Measurements from ENCODE around the gene SRPRB.

SRPRB gene

DNA sequence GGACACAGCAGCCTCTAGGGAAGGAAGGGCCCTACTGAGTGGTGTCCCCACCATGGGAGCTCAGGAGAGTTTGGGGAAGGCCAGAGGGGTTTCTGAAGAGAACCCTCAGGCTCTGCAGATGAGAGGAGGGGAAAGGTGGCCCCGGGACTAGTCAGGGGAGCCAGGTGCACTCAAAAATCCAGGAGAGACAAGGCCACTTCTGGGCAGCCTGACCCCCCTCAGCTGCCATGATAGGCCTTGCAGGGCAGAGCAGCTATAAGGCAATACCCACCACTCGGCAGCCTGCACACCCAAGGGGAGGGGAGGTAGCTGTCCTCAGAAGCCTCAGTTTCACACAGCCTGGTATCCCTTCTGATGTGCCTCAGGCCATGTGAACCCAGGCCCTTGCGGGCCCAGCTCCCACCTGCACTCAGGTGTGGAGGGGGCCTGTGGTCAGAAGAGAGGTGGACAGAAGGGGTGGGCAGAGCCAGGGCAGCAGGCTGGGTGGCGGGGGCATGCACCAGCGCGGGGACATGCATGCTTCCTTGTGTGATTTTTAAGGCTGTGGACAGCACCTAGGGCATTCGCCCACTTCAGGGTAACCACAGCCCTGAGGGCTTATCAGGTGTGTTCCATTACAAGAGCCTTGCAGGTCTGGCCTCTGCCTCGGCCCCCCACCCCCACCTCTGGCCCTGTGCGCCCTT lies 34.6 kb downstream of the SRPRB start:
- DNase-seq (ENCODE audit: low read depth in 1 of 2, low spot score in 1 of 2) = no peak

DNA sequence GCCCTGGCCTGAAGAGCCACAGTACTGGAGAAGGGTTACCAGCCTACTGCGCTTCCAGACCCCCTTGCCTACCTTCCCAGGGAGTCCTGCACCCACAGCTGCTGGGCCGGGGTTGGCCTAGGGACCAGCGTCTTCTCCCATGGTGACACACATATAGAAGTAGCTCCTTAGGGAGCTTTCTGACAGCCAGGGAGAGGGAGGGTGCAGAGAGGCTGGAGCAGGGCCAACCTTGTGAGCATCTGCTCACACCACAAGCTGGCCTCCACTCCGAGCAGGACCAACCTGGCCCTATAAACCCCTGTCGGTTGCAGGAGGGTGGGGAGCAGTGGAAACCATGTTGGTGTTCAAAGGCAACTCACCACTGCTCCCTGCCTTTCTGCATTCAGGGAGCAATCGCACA lies 35.2 kb downstream of the SRPRB start:
- no peak for DNase-seq (ENCODE audit: low read depth in 1 of 2, low spot score in 1 of 2)

DNA sequence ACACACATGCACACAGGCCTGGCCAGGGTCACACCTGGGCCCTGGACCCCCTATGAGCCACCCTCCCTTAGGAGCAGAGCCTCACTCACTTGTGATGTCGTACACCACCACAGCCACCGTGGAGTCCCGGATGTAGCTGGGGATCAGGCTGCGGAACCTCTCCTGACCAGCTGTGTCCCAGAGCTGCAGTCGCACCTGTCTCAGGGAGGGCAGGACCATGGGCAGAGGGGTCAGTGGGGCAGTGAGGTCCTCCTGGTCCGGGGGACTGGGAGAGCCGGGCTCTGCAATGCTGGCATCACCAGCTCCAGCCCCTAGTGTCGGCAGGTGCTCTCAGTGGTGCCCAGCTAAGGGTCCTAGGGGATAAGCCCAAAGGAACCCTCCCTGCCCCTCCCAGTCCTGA lies 35.6 kb downstream of the SRPRB start:
- DNase-seq (ENCODE audit: low read depth in 1 of 2, low spot score in 1 of 2) = no peak

DNA sequence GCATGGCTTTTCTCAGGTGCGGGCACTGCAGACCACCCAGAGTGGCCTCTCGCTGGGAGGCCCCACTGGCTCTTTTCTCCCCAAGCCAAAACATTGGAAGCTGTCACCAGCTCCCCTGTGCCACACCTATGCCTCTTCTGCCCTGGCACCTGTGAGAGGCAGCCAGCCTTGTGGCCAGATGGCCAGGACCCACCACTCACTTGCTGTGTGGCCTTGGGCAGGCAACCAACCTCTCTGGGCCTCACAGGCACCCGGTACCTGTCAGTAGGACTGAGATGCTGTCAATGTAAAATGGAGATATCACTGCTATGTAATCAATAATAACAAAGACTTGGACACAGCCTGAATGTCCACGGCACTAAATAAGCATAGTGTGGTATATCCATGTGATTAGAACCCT lies 36.5 kb downstream of the SRPRB start:
- DNase-seq (ENCODE audit: low read depth in 1 of 2, low spot score in 1 of 2) = no peak

DNA sequence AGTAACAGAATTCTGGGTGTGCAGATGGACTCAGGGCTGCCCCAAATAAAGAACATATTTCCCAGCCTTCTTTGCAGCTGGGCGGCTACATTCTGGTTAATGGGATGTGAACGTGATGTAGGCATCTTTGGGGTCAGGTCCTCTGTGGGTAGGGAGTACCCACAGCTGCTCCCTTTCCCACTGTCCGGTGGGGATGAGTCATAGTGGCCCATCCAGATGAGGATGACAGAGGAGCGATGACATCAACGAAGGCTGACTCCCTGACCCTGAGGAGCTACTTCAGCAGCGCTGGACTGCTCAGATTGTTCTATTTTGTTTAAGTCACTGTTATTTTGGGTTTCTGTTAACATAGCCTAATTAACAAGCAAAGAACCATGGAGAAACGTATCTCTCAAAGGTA lies 38.0 kb downstream of the SRPRB start:
- no peak for DNase-seq (ENCODE audit: low read depth in 1 of 2, low spot score in 1 of 2)

DNA sequence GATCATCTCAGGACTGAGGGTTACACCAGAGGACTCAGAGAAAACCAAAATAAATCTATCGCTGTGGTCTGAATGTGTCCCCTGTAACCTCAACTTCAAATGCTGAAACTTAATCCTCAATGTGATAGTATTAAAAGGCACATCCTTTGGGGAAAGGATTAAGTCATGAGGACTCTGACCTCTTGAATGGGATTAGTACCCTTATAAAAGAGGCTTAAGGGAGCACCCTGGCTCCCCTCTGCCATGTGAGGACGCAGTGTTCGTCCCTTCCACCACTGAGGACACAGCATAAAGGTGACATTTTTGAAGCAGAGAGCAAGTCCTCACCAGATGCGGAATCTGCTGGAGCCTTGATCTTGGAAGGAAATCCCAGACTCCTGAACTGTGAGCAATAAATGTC lies 39.5 kb downstream of the SRPRB start:
- DNase-seq (ENCODE audit: low read depth in 1 of 2, low spot score in 1 of 2) = no peak

DNA sequence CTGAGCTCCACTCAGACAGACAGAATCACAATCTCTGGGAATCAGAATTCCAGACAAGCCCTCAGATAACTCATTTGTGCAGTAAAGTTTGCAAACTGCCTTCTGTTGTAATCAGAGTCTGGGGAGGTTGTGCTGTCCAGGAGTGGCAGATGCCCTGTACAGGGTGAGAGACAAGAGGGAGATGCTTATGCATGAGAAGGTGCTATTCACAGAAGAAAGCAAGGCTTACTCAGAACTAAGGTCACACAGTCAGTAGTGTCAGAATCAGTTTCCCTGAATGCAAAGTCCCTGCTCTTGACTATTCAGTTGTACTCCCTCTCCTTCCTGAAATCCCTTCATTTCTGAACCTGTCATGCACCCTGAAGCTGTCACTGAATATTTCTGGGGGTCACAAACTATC lies 43.7 kb downstream of the SRPRB start:
- DNase-seq (ENCODE audit: low read depth in 1 of 2, low spot score in 1 of 2) = no peak

DNA sequence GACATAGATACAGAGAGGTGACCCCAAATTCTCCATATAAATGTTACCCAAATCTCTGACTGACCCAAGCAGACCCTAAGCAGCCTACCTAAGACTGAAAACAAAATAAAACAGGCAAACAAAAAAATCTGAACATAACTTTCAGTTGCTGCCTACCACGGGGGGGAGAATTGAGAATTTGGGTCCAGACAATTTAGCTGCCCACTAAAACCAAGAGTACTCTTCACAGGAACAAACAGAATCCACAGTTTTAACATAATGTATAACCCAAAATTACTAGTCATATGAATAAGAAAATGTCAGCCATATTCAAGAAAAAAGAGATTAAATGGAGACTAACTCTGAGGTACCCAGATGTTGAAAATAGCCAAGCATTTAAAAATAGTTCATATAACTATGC lies 44.4 kb downstream of the SRPRB start:
- no peak for DNase-seq (ENCODE audit: low read depth in 1 of 2, low spot score in 1 of 2)

DNA sequence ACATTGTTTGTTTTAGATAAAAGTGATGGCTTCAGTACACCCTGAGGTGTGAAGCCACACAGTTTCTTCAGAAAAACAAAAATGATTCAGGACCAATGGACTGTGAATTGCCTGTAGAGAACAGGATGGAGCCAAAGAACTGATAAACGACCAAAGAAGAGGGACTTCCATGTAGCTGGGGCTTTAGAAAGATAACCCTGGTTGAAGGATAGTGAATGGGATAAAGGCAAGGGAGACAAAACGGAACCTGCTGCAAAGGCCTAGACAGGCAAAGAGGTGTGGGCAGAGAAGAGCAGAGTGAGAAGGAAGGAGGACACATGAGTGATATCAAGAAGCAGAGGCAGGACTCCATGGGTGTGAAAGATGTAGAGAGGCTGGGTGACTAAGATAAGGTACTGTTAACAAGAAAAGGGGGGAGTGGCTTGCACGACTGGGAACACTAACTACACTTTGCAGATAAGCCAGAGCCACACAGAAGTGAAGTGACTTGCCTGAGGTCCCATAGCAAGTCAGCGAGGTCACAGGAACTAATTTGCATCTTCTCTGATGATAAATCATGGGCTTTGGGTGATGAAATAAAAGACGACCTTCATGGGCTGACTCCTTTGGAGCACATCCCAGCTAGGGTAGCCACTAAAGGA lies 45.8 kb downstream of the SRPRB start:
- no peak for DNase-seq (ENCODE audit: low read depth in 1 of 2, low spot score in 1 of 2)

DNA sequence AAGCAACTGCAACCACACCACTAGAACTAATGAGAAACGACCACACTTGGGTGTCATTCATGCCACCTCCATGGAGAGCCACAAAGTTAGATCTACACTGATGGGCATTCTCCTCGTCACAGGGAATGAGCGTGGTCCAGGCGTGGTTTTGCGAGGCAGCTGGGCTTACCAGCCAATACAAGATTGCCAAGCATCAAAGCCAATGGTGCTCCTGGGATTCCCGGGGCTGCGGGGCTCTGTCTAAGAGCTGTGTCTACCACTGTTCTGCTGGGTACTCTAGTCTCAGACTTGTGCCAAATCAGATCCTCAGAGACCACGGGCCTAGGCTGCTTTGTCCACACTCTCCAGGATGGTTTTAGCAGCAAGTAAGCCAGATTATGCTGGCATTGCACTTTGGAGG lies 46.3 kb downstream of the SRPRB start:
- DNase-seq (ENCODE audit: low read depth in 1 of 2, low spot score in 1 of 2) = no peak

DNA sequence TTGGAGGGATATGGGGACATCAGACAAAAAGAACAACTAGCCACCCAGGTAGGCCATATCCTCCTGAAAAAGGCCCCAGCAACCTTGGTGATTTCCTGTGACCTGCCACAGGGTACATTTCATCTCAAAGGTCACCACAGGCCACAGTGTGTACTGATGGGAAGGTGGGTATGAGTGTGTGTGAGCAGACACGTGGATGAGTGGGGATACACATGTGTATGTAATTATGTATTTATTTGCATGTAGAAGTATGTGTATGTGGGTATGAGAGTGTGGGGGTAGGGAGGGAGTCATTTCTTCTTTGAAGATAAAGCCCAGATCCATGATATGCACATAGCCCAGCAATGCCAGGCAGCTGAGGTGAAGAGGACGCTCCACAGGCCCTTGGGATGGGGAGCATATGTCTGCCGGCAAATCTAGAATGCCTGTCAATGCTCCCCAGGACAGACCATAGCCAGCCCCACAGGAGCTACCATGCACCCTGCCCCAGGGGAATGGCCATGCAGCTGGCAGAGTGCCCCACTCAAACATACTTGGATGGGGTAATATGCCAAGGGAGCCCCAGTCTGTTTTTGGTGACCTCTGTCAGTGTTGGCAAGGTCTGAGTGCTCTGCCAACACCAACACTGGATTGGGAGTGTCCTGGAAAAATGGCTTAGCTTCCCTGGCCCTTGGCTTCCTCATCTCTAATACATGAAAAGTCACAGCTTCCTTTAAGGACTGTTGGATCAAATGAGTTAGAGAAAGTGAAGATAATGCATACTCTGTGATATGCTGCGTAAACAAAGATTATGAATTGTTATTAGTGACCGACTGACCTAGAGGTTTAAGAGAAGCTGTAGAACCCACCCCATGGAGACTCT lies 47.7 kb downstream of the SRPRB start:
- DNase-seq (ENCODE audit: low read depth in 1 of 2, low spot score in 1 of 2) = no peak

DNA sequence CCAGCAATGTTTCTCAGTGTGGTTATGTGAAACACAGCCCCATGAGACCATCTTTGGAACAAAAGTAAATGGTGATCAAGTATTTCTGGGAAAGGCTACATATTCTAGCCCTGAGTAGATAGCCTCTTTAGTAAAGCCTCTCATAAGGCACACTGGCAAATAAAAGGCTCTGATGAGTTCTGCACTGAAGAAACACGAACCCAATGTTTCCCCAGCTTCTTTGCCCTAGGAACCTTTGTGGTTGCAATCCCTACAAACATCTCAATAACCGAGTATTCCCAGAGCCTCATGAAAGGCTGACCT lies 48.3 kb downstream of the SRPRB start:
- DNase-seq (ENCODE audit: low read depth in 1 of 2, low spot score in 1 of 2) = no peak

DNA sequence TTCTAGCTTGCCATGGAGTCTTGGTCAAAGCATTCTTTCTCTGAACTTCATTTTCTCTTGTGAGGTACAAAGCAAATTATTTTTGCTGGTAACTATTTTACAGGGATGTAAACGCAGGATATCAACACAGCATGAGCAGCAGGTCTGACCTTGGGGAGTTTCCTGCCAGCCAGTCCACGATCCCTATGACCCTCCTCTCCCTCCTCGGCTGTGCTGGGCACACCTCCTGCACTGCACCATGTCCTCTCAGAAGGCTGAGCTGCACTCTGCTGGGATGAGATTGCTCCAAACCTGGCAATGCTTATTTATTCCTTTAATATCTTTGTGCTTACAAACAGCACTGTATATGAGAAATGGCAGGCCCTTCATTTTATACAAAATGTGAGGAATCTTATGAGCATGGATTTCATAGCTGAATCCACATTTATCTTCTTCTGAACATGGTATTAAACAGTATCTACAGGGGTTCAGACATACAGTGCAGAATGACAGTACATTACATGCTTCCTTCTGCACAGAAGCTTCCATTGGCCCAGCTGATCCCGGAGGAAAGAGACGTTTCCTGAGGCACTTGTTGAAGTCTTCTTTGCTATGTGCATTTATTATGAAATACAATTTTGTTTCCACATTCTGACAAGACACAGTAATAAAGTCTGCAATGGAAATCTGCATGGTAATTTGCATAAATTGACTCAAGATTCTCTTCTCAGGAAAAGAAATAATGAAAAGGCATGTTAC lies 48.8 kb downstream of the SRPRB start:
- DNase-seq (ENCODE audit: low read depth in 1 of 2, low spot score in 1 of 2) = no peak

DNA sequence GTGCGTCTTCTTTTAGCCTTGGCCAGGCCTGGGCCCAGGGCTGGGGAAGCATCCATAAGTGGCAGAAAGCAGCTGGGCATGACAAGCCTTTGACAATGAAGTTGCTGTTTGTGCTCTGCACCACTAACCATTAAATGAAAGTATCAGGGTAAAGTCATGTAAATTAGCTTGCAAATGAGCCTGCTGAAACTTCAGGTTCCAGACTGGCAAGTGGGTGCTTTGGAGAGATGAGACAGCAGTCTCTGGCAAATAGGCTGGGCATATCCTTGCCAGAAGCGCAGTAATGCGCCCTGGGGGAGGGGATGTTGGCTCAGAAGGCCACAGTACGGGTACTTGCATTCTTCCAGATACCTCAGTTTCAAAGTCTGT lies 49.4 kb downstream of the SRPRB start:
- DNase-seq (ENCODE audit: low read depth in 1 of 2, low spot score in 1 of 2) = no peak

DNA sequence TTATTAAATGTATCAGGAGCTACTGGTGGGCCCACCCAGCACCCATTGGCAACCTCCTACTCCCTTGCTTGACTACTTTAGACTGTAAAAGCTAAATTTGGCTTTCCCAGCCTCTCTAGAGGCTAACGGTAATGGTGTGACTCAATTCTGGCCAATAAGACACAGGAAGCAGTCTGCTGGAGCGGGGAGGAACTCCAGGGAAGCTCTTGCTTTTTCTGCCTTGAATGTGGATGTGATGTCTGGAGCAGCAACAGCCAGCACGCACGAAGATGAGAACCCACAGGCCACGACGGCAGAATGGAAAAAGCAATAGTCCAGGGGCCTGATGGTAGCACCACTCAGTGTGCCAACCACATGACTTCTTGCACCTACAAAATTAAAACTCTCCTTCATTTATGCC lies 50.2 kb downstream of the SRPRB start:
- DNase-seq (ENCODE audit: low read depth in 1 of 2, low spot score in 1 of 2) = no peak

DNA sequence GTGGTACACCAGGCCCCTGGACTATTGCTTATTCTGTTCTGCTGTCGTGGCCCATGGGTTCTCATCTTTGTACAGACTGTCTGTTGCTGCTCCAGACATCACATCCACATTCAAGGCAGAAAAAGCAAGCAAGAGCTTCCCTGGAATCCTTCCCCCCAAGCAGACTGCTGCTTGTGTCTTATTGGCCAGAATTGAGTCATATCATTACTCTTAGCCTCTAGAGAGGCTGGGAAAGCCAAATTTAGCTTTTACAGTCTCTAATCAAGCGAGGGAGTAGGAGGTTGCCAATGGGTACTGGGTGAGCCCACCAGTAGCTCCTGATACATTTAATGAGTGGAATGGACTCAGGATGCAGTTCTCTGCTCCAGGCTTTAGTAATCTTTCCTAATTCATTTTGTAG lies 50.7 kb downstream of the SRPRB start:
- no peak for DNase-seq (ENCODE audit: low read depth in 1 of 2, low spot score in 1 of 2)

DNA sequence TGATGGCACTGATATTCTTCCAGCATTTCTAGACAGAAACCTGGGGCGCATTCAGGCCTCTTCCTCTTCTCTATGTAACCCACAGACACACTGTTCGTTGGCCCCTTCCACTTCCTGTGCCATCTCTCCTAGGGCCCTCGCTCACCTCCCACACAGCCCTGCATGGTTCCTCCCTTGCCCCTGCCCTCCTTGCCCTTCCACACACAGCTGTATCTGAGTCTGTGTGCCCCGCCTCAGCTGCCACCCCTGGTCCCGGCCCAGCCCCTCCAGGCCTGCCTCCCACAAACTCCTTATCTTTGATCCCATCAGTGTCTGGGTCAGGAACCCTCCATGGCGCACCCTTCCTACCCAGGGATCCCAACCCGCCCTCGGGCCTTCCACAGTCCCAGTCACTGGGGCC lies 52.2 kb downstream of the SRPRB start:
- DNase-seq (ENCODE audit: low read depth in 1 of 2, low spot score in 1 of 2) = no peak

DNA sequence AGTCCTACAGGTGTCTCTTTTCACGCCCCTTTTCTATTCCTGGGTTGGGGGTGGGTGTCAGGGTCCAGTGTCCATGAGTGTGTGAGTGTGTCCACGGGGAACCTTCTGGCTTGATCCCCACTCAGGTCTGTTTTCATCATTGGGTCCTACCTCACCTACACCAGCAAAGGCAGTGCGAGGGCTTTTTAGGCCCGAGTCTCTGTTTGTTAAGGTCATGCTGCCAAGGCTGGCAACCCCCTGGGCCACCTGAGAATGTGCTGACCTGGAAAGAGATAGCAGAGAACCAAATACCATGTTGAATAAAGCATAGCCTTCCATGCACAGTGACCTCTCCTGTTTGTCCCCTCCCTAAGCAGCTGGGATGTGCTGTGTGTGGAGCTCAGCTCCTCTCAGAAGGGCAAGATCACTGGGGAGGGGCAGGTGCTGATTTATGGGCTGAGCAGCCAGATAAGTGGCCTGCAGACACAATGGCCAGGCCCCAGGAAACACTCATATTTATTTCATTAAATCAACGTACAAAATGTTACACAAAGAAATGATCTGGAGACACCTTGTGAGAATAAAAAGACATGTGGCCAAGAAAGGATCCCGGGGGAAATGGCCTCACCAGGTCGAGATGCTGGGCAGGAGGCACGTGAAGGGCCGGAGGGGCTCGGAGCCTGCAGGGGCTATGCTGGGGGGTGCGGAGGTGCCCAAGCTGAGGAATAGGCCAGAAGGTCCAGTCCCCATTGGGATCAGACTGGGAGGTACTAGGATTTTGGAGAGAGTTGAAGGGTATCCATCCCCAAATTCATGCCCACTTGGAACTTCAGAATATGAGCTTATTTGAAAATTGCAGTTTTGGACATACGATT lies 54.0 kb downstream of the SRPRB start:
- no peak for DNase-seq (ENCODE audit: low read depth in 1 of 2, low spot score in 1 of 2)

DNA sequence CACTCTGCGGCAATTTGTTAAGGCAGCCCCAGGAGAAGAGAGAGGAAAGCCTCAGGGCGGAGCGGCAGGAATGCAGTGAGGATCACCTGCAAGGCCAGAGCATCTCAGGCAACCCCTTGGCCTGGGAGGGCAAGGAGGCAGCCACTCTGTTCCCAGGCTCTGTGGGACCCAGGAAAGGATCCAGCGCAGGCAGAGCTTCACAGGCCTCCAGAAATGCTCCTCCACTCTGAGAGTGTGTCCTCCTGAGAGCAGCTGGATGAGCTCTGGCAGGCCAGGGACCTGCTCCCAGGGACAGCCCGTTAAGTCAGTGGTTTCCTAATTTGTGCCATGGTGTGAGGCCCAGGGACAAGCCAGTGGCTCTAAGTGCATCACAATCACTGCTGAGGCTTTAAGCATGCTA lies 54.9 kb downstream of the SRPRB start:
- no peak for DNase-seq (ENCODE audit: low read depth in 1 of 2, low spot score in 1 of 2)

DNA sequence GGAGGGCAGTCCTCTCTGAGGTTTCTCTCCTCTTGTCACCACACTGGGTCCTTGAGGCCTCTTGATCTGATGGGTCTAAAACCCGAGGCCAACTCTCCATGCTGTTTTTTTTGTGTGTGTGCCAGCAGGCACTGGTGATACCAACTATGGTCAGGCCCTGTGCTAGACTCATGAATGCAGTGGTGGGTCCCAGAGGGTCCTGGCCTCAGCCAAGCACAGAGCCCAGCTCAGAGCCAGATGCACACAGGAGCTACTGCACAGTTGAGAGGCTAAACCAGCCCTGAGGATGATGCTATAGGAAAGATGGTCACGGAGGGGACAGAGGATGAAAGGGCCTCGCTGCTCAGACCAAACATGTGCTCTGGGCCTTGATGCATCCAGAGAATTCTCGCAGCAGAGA lies 56.5 kb downstream of the SRPRB start:
- no peak for DNase-seq (ENCODE audit: low read depth in 1 of 2, low spot score in 1 of 2)

DNA sequence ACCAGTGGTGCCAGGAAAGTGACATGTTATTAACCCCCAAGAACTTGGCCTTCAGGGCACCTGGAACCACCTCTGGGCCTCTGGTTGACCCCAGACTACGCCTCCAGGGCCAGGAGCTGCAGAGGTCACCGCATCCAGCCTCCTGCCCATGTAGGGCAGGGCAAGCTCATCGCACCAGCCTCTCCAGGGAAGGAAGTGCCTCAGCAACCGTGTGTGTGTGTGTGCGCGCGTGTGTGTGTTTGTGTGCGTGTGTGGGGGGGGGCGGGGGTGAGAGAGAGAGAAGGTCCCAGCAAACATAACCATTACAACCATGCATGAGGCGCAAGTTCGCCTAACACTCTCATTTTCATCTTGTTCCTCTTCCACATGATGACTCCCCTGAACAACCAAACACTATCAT lies 58.3 kb downstream of the SRPRB start:
- DNase-seq (ENCODE audit: low read depth in 1 of 2, low spot score in 1 of 2) = no peak
